Stomach (tissue), 9 donors: ENCODE results near the gene ZFP37. TPM values are rescaled to one million over a fixed set of nuclear protein-coding genes. Genes with fewer than 3 reads are reported as not detected.

Source experiments
- DNase-seq, 2 donors: peaks; one replicate each; pipeline versions ENCODE4 v3.0.0 to v3.0.0-alpha.2; 2013 to 2019
- H3K27ac ChIP-seq, 5 donors: fragments of 200-600 bp in 4 of 5; sonication (generic) in 4 of 5; one replicate each; pipeline ENCODE4 v1.5.1; 2013 to 2019; ENCODE audit warnings: mild to moderate bottlenecking in 1 of 5, moderate library complexity in 1 of 5
- H3K27me3 ChIP-seq, 3 donors: fragments of 200-600 bp; sonication (generic); one replicate each; pipeline ENCODE4 v1.5.1; 2017 to 2019; ENCODE audit warnings: mixed run types in 1 of 3
- H3K36me3 ChIP-seq, 4 donors: fragments of 200-600 bp; sonication (generic); 1 replicate in 3 of 4; 2 replicates in 1 of 4; pipeline ENCODE4 v1.5.1; 2016 to 2019
- H3K4me1 ChIP-seq, 4 donors: fragments of 200-600 bp; sonication (generic); one replicate each; pipeline ENCODE4 v1.5.1; 2016 to 2019
- H3K4me3 ChIP-seq, 4 donors: fragments of 200-600 bp; sonication (generic) in 3 of 4; one replicate each; pipeline ENCODE4 v1.5.1; 2016 to 2019; ENCODE audit warnings: mild to moderate bottlenecking in 1 of 4
- H3K9me3 ChIP-seq, 4 donors: fragments of 200-600 bp; sonication (generic); one replicate each; pipeline ENCODE4 v1.5.1; 2016 to 2019
- EP300 ChIP-seq: sonication (generic); formaldehyde crosslinking; IDR thresholded peaks from one replicate; pipeline ENCODE4 v1.6.1; 2017; ENCODE audit warnings: antibody characterized with exemption
- POLR2A ChIP-seq, 4 donors: fragments of 450-650 bp; IDR thresholded peaks; one replicate each; pipeline ENCODE4 v1.6.1; 2016; ENCODE audit warnings: antibody characterized with exemption in 4 of 4, control low read depth in 2 of 4, mild to moderate bottlenecking in 1 of 4, moderate library complexity in 1 of 4
- POLR2AphosphoS5 ChIP-seq, 3 donors: sonication (generic); formaldehyde crosslinking; IDR thresholded peaks; one replicate each; pipeline ENCODE4 v1.6.1; 2016; ENCODE audit warnings: antibody characterized with exemption in 3 of 3
- WGBS, 5 donors: extraction: QIAGEN DNeasy Blood & Tissue Kit in 3 of 5; methylation state at CpG; one replicate each; pipeline versions ENCODE4 v1.1.5 to v1.1.7; 2013 to 2018; 5-methylcytosine and 5-hydroxymethylcytosine counted together
- intact Hi-C: fragments of 100-400 bp; cut with DNase I; formaldehyde crosslinking; loops from one replicate; pipeline ENCODE4 v1.15.1; 2023; ENCODE audit warnings: low total_unique reads
- polyA plus RNA-seq, 3 donors: library from polyadenylated mRNA; stranded (reverse); fragments of 200-250 nt; gene quantifications; one replicate each; pipeline ENCODE4 v1.2.3, GENCODE V29; 2013
- total RNA-seq, 5 donors: library from RNA; depleted of rRNA; stranded (reverse); fragments of >200 nt; gene quantifications; one replicate each; pipeline versions ENCODE4 v1.1.0 to v1.2.3, GENCODE V29; 2014 to 2016
- TF ChIP-seq, protein P1 (sequence below), 7 experiments: fragments of 450-650 bp in 4 of 7; fragments of 200-600 bp in 3 of 7; sonication (generic) in 3 of 7; IDR thresholded peaks; one replicate each; pipeline ENCODE4 v1.5.1; 2016 to 2019; ENCODE audit warnings: antibody characterized with exemption in 7 of 7, control low read depth in 2 of 7, mild to moderate bottlenecking in 1 of 7
- donor health status: healthy with polysubstance abuse.
- donor health status: Bipolar disorder and iron deficiency.
- donor health status: healthy.

The ZFP37 gene
- total and polyA plus RNA-seq, 8 donors = 0.31 to 3.8 (median 1.1) TPM

DNA sequence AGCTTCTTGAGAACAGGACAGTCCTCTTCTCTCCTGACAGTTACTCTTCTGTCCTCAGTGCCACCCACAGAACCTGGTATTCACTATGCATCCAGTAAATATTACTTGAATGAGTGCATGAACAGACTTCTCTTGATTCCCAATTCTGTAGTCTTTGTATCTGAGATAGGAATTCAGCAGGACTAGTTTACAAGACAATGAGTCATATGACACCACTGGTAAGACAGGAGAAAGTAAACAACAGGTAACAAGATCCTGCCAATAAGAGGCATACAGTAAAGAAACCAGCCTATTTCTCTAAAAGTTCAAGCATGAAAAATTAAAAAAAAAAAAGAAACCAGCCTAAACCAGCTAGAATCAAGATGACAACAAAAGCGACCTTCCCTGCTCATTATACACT lies 50.7 kb downstream of the ZFP37 start:
- Histone ChIP-seq H3K27me3 (no peaks in the 10 kb centered on the region), H3K4me1 (no peaks in the 10 kb centered on the region), H3K36me3 (peaks cover 0 to 44% (median 0%) of the 10 kb centered on the region in 4 donors), H3K9me3 (peaks cover 0 to 91% (median 68%) of the 10 kb centered on the region in 4 donors), H3K27ac (no peak overlapping the region), H3K4me3 (no peak overlapping the region)
- intact Hi-C loops = no loop called here
- no peak for DNase-seq
- 47 to 63% (median 50%) methylated on average over 1 of the region's 1 CpG for WGBS, 5 donors
- TF ChIP-seq, protein P1, sequence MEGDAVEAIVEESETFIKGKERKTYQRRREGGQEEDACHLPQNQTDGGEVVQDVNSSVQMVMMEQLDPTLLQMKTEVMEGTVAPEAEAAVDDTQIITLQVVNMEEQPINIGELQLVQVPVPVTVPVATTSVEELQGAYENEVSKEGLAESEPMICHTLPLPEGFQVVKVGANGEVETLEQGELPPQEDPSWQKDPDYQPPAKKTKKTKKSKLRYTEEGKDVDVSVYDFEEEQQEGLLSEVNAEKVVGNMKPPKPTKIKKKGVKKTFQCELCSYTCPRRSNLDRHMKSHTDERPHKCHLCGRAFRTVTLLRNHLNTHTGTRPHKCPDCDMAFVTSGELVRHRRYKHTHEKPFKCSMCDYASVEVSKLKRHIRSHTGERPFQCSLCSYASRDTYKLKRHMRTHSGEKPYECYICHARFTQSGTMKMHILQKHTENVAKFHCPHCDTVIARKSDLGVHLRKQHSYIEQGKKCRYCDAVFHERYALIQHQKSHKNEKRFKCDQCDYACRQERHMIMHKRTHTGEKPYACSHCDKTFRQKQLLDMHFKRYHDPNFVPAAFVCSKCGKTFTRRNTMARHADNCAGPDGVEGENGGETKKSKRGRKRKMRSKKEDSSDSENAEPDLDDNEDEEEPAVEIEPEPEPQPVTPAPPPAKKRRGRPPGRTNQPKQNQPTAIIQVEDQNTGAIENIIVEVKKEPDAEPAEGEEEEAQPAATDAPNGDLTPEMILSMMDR (IDR thresholded peaks at IDR 0.05) = no peak
- TF ChIP-seq EP300 (no peak), POLR2AphosphoS5 (IDR thresholded peaks at IDR 0.05) (no peak), POLR2A (IDR thresholded peaks at IDR 0.05) (no peak)

DNA sequence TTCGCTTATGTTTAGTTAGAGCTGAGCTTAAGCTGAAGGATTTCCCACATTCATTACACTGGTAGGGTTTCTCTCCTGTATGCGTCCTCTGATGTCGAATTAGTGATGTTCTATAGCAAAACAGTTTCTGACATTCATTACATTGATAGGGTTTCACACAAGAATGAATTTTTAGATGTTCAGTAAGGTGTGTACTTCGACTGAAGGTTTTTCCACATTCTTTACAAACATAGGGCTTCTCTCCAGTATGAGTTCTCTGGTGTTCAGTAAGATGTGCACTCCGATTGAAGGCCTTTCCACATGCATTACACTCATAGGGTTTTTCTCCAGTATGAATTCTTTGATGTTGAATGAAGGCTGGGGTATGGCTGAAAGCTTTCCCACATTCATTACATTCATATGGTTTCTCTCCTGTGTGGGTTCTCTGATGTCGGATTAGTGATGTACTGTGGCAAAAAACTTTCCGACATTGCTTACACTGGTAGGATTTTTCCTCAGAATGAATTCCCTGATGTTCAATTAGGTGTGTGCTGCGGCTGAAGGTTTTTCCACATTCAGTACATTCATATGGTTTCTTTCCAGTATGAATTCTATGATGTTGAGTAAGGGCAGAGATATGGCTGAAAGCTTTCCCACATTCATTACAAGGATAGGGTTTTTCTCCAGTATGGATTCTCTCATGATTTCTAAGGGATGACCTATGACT lies 59.1 kb downstream of the ZFP37 start:
- no peak for TF ChIP-seq EP300
- TF ChIP-seq, protein P1 (IDR thresholded peaks at IDR 0.05) = no peak
- no peak for TF ChIP-seq POLR2A (IDR thresholded peaks at IDR 0.05)
- TF ChIP-seq POLR2AphosphoS5 (IDR thresholded peaks at IDR 0.05) = no peak
- Histone ChIP-seq H3K9me3 (peaks cover 25 to 97% (median 88%) of the 10 kb centered on the region in 4 donors), H3K27me3 (no peaks in the 10 kb centered on the region), H3K4me3 (no peak overlapping the region), H3K4me1 (no peaks in the 10 kb centered on the region), H3K36me3 (peaks cover 0 to 43% (median 11%) of the 10 kb centered on the region in 4 donors), H3K27ac (no peak overlapping the region)
- no peak for DNase-seq
- intact Hi-C loops = no loop called here
- WGBS, 5 donors = 90 to 95% (median 94%) methylated on average over 8 of the region's 8 CpGs

Other genes starting within 250 kb of the ZFP37 start
- gene SLC46A2, start 165.8 kb downstream of the ZFP37 start, total RNA-seq = not detected
- under 1 TPM in 1 of 3 donors, not detected in 2; 0.20 TPM for gene SLC46A2, start 165.8 kb downstream of the ZFP37 start, polyA plus RNA-seq
- 1 to 10 TPM in 2 of 5 donors, not detected in 3; 2.3 to 9.0 TPM for gene ZNF883, start 44.5 kb downstream of the ZFP37 start, total RNA-seq
- 1 to 10 TPM in 1 of 3 donors, under 1 TPM in 2; 0.92 to 1.1 (median 0.93) TPM for gene ZNF883, start 44.5 kb downstream of the ZFP37 start, polyA plus RNA-seq
- gene SLC31A2, start 94.3 kb upstream of the ZFP37 start, total RNA-seq = 10 to 100 TPM in 2 of 5 donors, 1 to 10 TPM in 3; 1.2 to 19.6 (median 7.7) TPM
- gene SLC31A2, start 94.3 kb upstream of the ZFP37 start, polyA plus RNA-seq = 1 to 10 TPM; 3.7 to 8.0 (median 5.0) TPM
- gene FKBP15, start 164.6 kb upstream of the ZFP37 start, total RNA-seq = 10 to 100 TPM; 11.1 to 36.6 (median 23.8) TPM
- gene FKBP15, start 164.6 kb upstream of the ZFP37 start, polyA plus RNA-seq = 1 to 10 TPM; 5.5 to 9.6 (median 6.0) TPM
- 100 to 1,000 TPM in 1 of 5 donors, 10 to 100 TPM in 4; 11.1 to 106 (median 18.8) TPM for gene SLC31A1, start 164.8 kb upstream of the ZFP37 start, total RNA-seq
- gene SLC31A1, start 164.8 kb upstream of the ZFP37 start, polyA plus RNA-seq = 1 to 10 TPM; 4.7 to 8.2 (median 4.9) TPM
- gene CDC26, start 218.8 kb upstream of the ZFP37 start, total RNA-seq = 10 to 100 TPM in 4 of 5 donors, 1 to 10 TPM in 1; 7.2 to 46.1 (median 25.4) TPM
- 10 to 100 TPM; 28.2 to 66.4 (median 45.3) TPM for gene CDC26, start 218.8 kb upstream of the ZFP37 start, polyA plus RNA-seq
- 10 to 100 TPM in 2 of 5 donors, 1 to 10 TPM in 3; 3.2 to 25.0 (median 9.9) TPM for gene PRPF4, start 218.9 kb upstream of the ZFP37 start, total RNA-seq
- gene PRPF4, start 218.9 kb upstream of the ZFP37 start, polyA plus RNA-seq = 10 to 100 TPM in 2 of 3 donors, 1 to 10 TPM in 1; 7.8 to 11.4 (median 10.0) TPM
- 1 to 10 TPM in 2 of 5 donors, under 1 TPM in 1, not detected in 2; 0.43 to 5.0 (median 1.8) TPM for gene RNF183, start 246.7 kb upstream of the ZFP37 start, total RNA-seq
- 1 to 10 TPM in 2 of 3 donors, under 1 TPM in 1; 0.46 to 5.6 (median 1.2) TPM for gene RNF183, start 246.7 kb upstream of the ZFP37 start, polyA plus RNA-seq